ENCODE measurements around the gene LYG1. TPM values are rescaled to one million over a fixed set of nuclear protein-coding genes. Genes with fewer than 3 reads are reported as not detected.

LYG1 gene
- total and polyA plus RNA-seq, 10 donors: 0.47 to 5.3 (median 2.3) TPM; not detected in 1

DNA sequence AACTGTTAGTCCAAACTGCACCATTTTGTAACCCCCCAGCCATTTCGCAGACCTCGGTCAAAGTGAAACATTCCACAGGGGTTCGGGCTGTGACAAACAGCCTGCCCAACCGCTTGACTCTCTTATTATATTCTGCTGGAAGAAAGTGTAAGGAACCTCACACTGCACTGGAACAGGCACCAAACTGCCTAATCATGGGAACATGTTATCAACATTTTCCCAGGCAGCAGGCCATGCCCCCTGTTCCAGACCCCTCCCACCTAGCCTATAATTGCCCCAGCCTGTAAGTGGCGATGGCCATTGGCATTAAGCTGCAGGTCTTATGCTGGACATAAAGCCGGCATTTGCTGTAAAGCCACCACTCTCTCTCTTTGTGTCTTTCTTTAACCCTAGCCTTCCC is 62.4 kb downstream of the LYG1 start:
- no peak overlapping the region for H3K4me3 ChIP-seq
- intact Hi-C loops (cut with DNase I; ENCODE audit: low total_unique reads): no loop called here
- no peaks in the 10 kb centered on the region for H3K36me3 ChIP-seq
- H3K27ac ChIP-seq: no peak overlapping the region
- TF ChIP-seq POLR2A (IDR thresholded peaks at IDR 0.05): no peak
- H3K4me1 ChIP-seq: no peaks in the 10 kb centered on the region
- peaks cover 0 to 15% (median 2%) of the 10 kb centered on the region in 8 donors for H3K9me3 ChIP-seq
- H3K27me3 ChIP-seq (replicated peaks in 1 of 7): no peaks in the 10 kb centered on the region
- 93 to 97% (median 95%) methylated on average over 6 of the region's 6 CpGs for WGBS, 5 donors
- DNase-seq: no peak

Other genes starting within 250 kb of the LYG1 start
- gene C2orf15, start 159.5 kb downstream of the LYG1 start, total RNA-seq: 1 to 10 TPM in 6 of 7 donors, under 1 TPM in 1; 0.52 to 2.4 (median 1.5) TPM
- 1 to 10 TPM; 1.3 to 1.4 (median 1.3) TPM for gene C2orf15, start 159.5 kb downstream of the LYG1 start, polyA plus RNA-seq
- 10 to 100 TPM in 3 of 7 donors, 1 to 10 TPM in 4; 6.8 to 14.0 (median 8.1) TPM for gene TSGA10, start 146.3 kb downstream of the LYG1 start, total RNA-seq
- gene TSGA10, start 146.3 kb downstream of the LYG1 start, polyA plus RNA-seq: 1 to 10 TPM; 2.5 to 4.6 (median 2.7) TPM
- 10 to 100 TPM; 10.4 to 20.8 (median 15.6) TPM for gene LIPT1, start 146.2 kb downstream of the LYG1 start, total RNA-seq
- 10 to 100 TPM; 12.0 to 20.3 (median 17.6) TPM for gene LIPT1, start 146.2 kb downstream of the LYG1 start, polyA plus RNA-seq
- 10 to 100 TPM; 30.4 to 66.4 (median 37.1) TPM for gene MITD1, start 120.1 kb downstream of the LYG1 start, total RNA-seq
- gene MITD1, start 120.1 kb downstream of the LYG1 start, polyA plus RNA-seq: 10 to 100 TPM; 57.1 to 72.4 (median 63.9) TPM
- gene MRPL30, start 120.0 kb downstream of the LYG1 start, total RNA-seq: 10 to 100 TPM; 17.1 to 26.0 (median 22.4) TPM
- 10 to 100 TPM; 12.8 to 19.1 (median 18.3) TPM for gene MRPL30, start 120.0 kb downstream of the LYG1 start, polyA plus RNA-seq
- not detected for gene LYG2, start 45.5 kb downstream of the LYG1 start, total RNA-seq
- not detected for gene LYG2, start 45.5 kb downstream of the LYG1 start, polyA plus RNA-seq
- 10 to 100 TPM; 19.7 to 49.7 (median 30.8) TPM for gene TXNDC9, start 35.1 kb upstream of the LYG1 start, total RNA-seq
- gene TXNDC9, start 35.1 kb upstream of the LYG1 start, polyA plus RNA-seq: 10 to 100 TPM; 18.3 to 26.6 (median 22.0) TPM
- gene EIF5B, start 36.2 kb upstream of the LYG1 start, total RNA-seq: 10 to 100 TPM; 23.8 to 49.5 (median 32.3) TPM
- 10 to 100 TPM; 14.6 to 25.4 (median 22.3) TPM for gene EIF5B, start 36.2 kb upstream of the LYG1 start, polyA plus RNA-seq
- gene REV1, start 188.8 kb upstream of the LYG1 start, total RNA-seq: 10 to 100 TPM; 39.5 to 75.1 (median 53.8) TPM
- gene REV1, start 188.8 kb upstream of the LYG1 start, polyA plus RNA-seq: 10 to 100 TPM; 12.0 to 18.1 (median 14.1) TPM